SIG-M5 treated with dmso at 0.1 percent for 504 hours (cell line): ENCODE measurements around the gene MRO.
A peak's percentile ranks its signal among the peaks of the same experiment; 100 is the strongest.
"Not testable (repeated sequence)": the region's sequence is repeated elsewhere in the genome, so short reads cannot be mapped to it uniquely, and the experiment has no call there.

ENCODE experiments used
- DNase-seq: peaks from one replicate; lab custom pipeline; 2025; ENCODE audit not compliant: unreplicated experiment; lab: John Stamatoyannopoulos, UW

MRO gene

DNA sequence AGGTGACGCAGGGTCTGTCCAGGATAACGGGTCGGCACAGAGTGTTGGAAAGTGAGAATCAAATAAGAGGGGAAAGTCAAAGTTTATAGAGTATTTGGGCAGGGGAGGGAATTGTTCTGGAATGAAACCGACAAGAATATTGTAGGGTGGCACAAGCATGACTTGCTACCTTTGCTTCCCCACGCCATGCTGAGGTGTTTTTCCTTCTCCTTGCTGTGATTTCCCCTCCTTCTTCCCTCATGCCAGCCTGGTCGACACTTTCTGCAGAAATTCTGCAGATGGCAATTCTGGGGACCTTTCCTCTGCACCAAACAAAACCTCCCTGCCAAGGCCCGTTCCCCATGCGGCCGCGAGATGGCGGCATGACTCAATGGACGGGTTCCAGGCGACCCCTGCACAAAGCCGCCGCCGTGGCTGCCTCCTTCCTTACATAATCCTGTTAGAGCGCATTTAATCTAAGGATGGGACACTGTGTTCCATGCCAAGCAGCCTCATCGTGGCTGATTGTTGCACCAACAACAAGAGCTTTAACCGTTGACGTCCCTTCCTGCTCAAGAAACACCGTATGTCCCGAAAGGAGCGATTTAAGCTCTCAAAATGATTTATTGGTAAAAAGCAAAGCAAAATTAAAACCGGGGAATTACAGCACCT is at the start of gene MRO:
Gene MRO, minus strand, starts transcription at position 289 of the 651 bp plus-strand sequence. CDS start 10,616 bp downstream, outside the sequence.
- peak; percentile 79 for DNase-seq

DNA sequence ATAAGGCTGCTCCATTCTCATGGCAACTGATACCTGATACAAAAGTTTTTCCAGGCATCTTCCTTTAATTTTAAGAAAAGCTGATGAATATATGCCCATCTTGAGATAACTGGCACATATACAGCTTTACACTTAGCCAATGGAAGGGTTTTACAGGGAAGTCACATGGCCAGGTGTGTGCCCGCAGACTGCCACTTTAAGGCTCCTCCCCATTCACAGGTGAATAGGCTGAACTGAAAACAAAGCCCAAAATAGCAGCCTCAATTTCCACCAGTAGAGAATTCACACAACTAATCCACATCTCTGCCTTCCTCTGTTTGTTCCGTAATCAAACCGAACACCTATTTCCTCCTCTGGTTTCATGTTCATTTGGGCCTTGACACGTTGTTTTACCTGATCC is 49.3 kb upstream of the MRO start:
- no peak for DNase-seq

DNA sequence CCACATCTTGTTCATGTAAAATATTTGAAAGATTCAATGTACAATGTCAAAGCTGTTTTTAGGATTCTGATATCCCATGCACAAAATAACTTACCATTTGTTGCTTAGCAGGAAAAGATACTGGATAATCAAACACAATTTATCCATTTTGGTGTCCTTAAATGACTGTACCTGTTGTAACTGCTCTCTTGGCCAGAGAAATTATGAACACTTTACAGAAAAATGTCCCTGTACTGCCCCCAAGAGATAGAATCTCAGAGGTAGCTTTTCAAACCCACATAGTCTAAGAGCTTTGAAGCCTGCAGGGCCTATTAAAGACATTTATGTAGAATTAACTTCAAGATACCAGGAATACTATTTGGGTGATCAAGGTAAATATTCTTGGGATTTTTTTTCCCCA is 46.9 kb upstream of the MRO start:
- no peak for DNase-seq

DNA sequence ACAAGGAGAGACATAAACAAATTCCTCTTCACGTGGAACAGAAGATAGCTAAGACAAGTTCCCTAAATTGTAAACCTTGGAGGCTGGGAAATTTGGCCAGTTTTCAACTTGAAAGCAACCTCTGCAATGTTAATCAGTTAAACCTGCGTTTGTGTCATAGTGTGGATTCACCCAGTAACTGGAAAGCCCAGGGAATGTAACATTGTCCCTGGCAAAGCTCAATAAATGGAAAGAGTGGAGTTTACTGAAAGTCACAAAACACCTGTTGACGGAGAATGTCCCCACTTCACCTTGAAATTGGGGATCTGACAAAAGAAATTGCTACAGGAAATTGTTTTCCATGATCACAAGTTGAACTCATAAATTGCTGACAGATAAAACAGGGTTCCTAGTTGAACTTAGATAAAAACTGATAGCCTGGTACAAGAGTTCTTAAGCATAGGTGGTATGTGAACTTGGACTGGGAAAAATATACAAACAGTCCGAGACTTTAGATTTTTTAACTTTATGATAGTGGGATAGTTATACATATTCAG is 44.1 kb upstream of the MRO start:
- no peak for DNase-seq

DNA sequence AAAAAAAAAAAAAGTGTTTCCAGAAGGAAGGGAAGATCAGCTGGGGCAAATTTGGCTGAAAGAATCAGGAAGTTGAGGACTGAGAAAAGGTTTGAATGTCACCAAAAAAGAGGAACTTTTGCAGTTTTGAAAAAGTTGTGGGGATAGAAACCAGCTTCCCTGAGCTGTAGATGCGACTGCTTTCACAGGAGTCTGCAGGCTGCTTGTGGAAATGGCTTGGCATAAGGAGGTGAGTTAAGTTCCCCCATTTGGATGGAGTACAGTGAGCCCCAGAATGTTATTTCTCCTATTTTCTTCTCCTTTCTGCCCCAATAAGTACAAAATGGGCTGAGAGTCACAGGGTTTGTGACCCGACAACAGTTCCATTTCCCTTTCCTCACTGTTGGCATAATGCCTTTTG is 42.6 kb upstream of the MRO start:
- DNase-seq = peak; percentile 88

DNA sequence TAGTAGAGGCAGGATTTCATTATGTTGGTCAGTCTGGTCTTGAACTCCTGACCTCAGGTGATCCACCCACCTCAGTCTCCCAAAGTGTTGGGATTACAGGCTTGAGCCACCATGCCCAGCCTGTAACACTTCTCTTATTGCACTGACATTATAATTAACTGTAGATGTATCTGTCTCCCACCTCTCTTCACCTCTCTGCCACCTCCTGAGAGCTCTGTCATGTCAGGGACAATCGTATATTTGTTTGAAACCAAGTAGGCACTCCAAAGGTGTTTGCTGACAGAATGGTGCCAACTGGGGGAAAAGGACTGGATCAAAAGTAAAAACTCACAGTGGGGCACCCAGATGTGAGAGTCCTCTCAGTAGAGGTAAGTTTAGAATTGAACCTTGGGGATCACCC is 41.8 kb upstream of the MRO start:
- DNase-seq = no peak

DNA sequence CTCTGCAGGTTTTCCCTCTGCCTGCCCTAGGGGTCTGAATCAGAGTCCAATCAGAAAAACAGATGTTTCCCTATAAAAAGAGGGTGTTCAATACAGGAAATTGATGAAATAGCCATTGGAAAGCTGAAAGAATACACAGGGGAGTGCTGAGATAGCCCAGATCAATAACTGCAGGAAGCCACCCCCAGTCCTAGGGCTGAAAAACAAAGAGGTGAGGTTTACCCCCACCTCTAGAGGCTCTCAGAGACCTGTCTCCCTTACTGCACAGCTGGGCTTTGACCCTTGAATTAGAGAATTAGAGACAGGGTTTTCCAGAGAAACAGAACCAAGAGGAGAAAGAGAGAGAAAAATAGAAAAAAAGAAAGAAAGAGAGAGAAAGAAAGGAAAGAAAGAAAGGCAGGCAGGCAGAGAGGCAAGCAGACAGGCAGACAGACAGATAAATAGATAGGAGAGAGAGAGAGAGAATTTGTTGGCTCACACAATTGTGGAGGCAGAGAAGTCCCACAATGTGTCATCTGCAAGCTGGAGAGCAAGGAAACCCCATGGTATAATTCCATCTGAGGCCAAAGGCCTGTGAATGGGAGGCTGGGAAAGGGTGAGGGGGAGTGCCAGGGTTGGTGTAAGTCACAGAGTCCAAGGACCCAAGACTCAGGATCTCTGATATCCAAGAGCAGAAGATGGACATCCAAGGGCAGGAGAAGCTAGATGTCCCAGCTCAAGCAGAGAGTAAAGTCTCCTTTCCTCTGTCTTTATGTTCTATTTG is 40.2 kb upstream of the MRO start:
- no peak for DNase-seq

DNA sequence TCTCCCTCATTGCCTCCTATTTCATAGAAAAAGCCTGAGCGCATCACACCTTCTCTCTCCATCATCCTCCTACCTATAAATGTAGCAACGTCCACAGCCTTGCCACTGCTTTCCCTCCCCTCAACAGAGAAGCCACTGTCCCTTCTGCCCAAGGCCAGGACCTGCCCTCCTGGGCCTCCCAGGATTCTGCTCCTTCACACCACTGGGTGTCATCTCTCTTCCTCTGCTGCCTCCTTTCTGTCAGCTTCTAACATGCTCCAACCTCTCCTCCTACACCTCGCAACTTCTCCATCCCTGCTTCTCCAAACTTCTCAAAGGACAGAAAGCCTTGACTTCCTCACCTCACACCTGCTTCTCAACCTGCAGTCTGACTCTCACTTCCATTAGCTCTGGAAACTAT is 37.9 kb upstream of the MRO start:
- no peak for DNase-seq

DNA sequence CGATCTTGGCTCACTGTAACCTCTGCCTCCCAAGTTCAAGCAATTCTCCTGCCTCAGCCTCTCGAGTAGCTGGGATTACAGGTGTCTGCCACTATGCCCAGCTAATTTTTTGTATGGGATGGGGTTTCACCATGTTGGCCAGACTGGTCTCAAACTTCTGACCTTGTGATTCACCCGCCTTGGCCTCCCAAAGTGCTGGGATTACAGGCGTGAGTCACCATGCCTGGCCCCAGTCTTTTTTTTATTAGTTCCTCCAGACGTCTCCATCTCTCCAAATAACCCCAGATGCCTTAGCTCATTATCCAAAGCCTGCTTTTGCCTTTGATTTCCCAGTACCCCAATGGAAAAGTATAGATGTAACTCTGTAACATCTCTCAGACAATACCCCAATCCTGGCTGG is 37.4 kb upstream of the MRO start:
- DNase-seq = not testable (repeated sequence)

DNA sequence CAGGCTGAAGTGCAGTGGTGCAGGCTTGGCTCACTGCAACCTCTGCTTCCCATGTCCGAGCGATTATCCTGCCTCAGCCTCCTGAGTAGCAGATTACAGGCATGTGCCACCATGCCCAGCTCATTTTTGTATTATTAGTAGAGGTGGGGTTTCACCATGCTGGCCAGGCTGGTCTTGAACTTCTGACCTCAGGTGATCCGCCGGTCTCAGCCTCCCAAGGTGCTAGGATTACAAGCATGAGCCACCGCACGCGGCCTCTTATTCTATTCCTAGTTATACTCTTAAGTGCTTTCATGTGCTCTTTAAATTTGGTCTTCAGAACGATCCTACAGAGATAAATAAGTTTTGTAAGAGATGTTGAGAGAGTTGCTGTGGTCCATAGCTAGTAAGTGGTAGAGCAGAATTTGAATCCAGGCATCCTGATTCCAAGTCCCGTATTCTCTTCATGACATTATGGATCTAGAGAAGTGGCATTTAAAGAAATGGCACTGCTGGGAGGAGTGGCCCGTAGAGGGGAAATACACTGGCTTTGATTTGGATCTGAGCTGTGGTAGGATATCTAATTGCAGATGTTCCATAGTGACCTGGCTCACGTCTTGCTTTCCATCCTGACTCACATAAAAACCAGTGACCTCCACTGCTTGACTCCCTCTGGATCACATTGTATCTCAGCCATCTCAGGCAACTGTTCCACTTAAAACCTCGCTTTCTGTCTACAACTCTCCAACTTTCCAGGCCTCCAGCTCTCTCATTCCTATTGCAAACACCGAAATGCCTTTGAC is 36.4 kb upstream of the MRO start:
- no peak for DNase-seq

DNA sequence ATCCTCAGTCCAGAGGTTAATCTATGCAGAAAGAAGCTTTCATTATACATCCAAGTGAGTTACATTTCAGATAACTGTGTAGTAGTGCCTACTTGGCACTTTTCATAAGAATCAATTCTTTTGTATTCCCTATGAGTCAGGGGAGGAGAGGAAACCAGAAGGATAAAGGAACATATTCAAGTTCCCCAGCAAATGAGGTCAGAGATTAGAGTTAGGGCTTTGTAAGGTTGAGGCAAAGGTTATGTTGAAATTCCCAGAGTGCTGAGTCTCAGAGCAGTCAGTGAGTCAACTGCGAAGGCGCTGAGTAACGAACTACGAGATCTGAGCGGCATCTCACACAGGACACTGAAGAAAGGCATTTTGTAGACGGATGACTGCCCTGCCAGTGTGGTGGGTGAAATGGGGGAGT is 34.1 kb upstream of the MRO start:
- DNase-seq = peak; percentile 79

DNA sequence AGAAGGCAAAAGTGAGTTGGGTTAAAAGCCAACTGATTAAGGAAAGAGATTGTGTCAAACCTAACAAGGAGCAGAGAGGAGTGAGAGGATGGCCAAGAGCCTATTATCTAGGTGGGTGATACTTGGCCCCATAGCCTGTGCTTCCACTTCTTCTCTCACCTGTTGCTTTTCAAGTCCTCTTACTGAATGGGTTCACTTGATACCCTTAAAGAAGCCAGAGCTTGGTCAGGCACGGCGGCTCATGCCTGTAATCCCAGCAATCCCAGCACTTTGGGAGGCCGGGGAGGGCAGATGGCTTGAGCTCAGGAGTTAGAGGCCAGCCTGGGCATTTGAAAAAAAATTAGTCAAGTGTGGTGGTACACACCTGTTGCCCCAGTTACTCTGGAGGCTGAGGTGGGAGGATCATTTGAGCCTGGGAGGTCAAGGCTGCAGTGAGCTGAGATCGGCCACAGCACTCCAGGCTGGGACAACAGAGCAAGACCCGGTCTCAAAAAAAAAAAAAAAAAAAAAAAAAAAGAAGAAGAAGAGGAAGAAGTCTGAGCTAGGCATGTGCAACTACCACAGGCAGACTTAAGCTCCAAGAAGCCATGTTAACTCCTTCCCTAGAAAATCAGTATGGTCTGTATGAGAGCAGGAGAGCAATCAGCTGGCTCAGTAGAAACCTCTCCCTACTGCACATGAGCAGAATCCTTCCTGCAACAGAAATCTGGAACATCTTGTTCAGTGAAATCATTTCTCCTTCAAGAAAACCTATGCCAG is 30.7 kb upstream of the MRO start:
- no peak for DNase-seq

DNA sequence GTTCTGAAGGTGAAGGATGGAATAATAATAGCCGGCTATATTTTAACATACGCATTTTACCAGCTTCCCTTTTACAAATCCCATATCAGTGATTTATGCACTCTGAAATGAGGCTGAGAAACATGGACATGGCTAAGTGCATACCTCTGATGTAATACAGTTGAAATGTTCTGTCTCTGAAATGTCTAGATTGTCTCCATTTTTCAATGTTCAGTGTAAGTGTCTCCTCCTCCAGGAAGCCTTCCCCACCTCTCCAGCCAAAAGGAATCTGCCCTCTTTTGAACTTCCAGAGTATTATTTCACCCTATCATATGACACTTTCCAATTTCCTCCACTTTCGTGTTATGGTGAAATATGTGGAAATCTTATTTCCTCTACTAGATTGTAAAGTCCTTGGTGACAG is 29.6 kb upstream of the MRO start:
- DNase-seq = no peak

DNA sequence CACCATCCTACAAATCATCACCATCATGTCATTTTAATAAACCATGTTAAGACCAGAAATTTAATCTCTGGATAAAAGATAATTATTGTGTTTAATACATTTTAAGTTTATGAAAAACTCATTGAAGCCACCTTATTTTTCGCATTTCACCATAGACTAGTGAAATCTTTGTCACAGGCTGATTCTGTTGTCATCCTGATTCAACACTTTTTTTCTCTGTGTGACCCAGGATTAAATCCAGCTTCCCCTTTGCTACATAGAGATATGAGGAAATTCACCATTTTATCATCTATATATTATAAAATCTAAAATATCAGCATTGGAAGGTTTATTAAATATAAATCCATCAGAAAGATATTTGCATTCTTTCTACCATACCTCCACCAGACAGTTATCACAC is 29.2 kb upstream of the MRO start:
- DNase-seq = no peak

DNA sequence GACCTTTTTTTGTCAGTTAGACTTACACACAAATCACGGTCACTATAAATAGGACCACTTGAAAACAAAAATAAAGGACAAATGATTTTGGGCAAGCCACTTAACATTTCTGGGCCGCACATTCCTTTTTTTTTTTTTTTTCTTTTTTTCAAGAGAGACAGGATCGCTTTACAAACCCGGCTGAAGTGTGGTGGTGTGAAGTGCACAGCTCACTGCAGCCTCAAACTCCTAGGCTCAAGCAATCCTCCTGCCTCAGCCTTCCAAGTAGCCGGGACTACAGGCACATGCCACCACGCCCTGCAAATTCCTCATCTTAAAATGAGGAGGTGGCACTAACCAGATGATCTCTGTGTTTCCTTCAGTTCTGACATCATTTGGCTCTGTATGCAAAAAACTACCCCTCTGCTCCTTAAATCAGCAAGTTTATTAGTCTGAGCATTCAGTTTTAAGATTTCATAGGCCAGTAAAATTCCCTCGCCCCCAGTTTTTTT is 28.3 kb upstream of the MRO start:
- no peak for DNase-seq

DNA sequence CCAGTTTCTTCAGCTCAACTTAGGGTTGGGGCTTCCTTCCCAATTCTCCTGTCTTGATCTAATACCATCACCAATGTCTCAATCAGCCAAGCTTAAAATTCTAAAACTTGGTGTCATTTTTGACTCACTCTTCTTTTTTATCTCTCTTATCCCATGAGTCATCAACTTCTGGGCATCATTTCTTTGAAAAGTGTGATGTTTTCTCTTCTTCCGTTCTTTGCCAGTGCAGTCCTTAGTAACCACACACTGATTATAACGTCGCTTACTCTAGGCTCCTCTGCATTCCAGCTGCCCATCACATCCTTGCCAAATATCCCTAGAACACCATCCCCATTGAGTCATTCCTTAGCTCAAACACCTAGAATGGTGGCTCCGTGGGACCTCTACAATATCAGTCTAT is 27.4 kb upstream of the MRO start:
- no peak for DNase-seq

DNA sequence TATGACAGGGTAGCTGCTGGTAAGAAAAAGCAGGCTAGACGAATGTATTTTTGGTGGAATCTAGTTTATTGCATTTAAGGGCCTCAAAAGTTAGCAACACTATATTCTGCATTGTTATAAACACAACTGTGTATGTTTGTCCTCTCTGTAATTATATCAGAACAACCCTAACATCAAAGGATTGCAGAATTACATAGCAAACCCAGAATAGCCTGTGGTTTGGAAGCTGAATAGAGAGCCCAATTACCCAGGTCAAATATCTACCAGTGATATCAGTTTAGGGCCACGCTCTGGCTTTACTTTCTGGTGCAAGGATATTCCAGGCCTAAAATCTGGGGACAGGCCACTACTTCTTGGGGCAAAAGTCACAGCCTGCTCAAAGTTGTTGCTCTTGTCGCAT is 25.1 kb upstream of the MRO start:
- DNase-seq = no peak

DNA sequence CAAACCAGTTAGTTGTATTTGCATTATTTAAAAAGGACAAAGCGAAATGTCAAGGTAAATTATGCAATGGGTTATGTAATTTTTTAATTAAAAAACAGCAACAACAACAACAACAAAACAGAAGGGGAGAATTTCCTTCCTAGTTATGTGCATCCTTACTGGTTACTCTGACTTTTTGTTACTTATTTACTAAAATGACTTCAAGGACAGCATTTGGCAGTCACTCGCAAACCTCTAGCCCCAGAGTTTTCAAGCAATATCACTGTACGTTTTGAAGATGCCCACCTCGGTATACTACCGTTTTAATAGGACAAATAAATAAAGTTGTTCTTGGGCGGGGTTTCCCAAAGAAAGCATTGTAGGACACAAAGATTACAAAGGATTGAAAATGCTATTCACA is 24.7 kb upstream of the MRO start:
- no peak for DNase-seq

DNA sequence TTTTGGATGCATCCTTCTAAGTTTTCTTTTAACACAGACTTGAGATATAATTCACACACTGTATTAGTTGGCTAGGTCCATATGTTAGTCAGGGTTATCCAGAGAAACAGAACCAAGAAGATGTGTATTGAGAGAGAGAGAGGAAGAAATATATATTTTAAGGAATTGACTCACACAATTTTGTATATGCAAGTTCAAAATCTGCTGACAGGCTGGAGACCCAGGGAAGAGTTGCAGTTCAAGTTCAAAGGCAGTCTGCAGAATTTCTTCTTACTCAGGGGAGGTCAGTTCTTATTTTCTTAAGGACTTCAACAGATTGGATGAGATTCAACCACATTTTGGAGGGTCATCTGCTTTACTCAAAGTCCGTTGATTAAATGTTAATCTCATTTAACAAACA is 23.0 kb upstream of the MRO start:
- no peak for DNase-seq

DNA sequence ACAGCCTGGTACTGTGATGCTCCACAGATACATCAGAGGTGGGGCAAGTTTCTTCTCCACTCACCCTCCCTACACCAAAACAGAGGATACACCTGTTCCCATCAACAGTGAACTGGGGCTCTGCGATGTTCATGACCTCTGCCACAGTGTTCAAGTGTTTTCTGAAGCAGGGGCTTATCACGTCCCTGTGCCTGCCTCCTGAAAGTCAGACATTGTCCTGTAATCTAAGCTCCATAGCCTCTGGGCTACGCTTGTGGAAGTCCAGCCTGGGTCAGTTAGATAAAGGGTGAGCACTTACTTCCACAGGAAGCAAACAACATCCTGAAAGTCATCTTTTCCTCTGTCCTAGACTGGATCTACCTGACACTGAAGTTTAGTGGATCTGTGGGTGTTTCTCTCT is 20.2 kb upstream of the MRO start:
- DNase-seq = no peak

DNA sequence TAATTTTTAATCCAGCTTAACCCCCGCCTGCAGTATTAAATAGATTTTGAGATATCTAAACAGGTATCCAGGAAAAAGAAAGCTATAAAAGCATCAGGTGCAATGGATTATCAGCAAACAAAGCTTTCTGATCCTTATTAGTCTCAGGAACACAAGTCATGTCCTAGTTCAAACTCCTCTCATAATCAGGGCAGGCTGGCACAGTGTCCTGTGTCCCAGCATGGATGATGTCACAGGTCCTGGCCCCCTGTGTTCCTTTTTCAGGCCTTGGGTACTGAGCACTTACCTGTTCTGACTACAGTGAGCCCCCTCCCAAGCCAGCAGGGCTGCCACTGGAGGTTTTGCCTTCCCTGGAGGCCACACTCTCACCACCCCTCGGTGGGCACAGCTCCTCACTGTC is 19.5 kb upstream of the MRO start:
- DNase-seq = no peak
